ENCODE results near the gene PRKACB. TPM values are rescaled to one million over a fixed set of nuclear protein-coding genes. Genes with fewer than 3 reads are reported as not detected.
"Not testable (repeated sequence)": the region's sequence is repeated elsewhere in the genome, so short reads cannot be mapped to it uniquely, and the experiment has no call there.

The PRKACB gene
- polyA plus RNA-seq, 4 donors, result 51.1 to 68.6 (median 67.5) TPM

DNA sequence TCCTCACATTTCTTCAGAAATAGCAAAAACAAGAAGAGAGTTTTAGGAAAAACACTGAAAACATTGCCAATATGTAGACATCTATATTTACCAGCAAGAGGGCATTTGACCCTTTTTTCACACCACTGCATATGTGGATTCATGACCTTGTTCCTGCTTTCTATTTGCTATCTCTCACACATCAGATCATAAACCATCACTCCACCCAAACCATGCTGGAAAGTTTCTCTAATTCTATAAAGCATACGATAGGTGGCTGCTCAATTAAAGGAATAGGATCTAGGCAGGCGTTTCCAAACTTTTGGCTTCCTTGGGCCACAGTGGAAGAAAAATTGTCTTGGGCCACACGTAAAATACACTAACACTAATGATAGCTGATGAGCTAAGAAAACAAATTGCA is 121.8 kb downstream of the PRKACB start:
- DNase-seq (ENCODE audit: low read depth in 4 of 4, low spot score in 3 of 4), result no peak

DNA sequence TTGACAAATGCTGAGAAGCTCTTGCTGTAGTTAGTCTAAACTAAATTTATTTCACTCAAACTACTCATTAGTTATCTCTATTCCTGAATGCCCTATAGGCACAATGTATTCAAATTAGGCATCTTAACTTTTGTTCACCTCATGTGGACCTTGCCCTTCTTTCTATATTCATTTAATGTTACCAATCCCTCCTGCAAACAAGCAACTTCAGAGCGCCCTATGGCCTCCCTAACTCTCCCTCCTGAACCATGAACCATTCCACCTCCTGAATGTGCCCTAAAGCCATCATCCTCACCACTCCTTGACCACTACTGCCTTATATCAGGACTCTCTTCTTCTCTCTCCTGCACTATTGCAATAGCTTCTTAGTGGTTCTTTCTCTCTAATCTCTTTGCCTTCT is 122.7 kb downstream of the PRKACB start:
- no peak for DNase-seq (ENCODE audit: low read depth in 4 of 4, low spot score in 3 of 4)

DNA sequence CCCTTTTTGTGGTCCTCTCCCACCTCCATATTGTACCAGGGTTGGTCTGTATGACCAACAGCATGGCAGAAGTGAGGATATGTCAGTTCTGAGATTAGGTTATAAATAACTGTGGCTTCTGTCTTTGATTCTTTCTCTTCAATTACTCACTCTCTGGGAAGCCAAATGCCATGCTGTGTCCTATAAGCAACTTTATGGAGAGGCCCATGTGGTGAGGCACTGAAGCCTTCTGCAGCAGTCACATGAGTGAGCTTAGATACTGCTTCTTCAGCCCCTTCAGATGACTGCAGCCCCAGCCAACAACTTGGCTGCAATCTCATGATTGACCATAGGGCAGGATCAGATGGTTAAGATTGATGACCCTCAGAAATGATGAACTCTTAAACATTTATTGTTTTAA is 123.4 kb downstream of the PRKACB start:
- no peak for DNase-seq (ENCODE audit: low read depth in 4 of 4, low spot score in 3 of 4)

DNA sequence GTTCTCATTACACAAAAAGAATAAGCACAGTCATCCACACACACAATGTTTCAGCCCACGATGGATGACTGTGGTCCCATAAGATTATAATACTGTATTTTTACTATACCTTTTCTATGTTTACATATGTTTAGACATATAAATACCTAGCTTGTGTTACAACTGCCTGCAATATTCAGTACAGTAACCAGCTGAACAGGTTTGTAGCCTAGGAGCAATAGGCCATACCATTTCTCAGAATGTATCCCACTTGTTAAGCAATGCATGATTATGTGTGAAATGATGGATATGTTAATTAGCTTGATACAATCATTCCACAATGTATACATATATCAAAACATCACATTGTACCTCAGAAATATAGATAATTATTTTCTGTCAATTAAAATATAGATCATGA is 124.3 kb downstream of the PRKACB start:
- no peak for DNase-seq (ENCODE audit: low read depth in 4 of 4, low spot score in 3 of 4)

DNA sequence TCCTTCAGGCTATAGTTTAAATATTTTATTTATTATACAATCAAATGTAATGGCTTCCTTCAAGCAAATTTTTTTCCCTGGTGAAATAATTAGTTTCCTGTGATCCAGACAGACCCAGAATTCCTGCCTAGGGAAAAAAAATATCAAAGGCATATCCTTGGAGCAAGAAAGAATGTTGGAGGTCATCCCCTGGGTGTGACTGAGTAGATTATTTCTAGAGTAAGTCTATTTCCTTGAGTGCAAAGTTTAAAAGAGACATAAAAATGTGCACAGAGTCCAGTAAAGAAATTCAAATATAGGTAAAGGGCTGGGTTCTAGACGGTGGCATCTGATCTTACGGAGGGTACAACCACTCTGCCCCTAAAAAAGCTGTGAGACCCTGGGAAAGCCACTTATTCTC is 125.2 kb downstream of the PRKACB start:
- DNase-seq (ENCODE audit: low read depth in 4 of 4, low spot score in 3 of 4), result no peak

DNA sequence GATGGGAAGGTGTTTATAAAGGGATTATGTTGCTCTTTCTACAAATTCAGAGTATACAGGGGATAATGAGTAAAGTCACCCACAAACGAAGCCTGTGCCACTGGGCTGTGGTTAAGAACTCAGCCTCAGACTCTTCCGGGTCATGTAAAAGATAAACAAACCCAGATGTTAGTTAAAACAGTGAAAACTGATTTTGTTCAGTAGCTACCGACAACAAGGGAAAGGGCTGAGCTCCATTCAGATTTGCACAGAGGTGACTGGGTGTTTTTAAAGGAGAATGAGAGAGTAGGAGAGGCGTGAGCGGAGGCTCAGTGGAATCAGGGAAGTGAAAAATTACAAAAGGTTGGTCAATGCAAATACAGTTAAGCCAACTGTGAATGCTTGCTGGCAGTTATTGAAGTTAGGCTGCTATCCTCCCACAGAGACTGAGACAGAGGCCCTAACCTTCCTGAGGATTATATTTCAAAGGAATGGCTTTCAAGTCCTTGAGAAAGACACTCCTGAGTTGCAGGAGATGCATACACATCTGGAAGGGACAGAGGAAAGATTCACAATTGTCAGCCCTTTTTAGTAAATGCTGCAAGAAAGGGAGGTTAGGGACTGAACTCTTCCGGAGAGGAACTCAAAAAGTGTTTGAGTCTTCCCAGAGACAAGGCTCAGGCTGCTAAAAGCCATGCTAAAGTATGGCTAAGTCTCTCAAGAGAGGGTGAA is 127.5 kb downstream of the PRKACB start:
- peak in 3 of 4 donors; percentile 16 to 36 (median 20) for DNase-seq (ENCODE audit: low read depth in 4 of 4, low spot score in 3 of 4)

DNA sequence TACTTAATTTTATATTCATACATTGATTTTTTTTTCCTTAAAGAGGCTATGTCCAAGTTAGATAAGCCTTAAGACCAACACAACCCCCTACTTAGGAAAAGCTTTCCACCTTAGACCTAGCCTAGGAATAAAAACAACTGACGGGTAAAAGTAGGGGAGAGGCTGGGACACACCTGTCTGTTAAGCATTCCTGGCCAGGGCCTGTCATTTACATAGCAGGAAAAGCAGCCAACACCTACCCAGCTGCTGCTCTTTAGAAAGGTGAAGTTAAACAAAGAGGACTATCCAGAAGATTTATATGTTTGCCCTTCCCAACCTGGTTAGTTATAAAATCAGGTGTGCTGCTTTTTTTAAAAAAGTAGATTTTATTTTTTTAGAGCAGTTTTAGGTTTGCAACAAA is 128.3 kb downstream of the PRKACB start:
- DNase-seq (ENCODE audit: low read depth in 4 of 4, low spot score in 3 of 4), result no peak

DNA sequence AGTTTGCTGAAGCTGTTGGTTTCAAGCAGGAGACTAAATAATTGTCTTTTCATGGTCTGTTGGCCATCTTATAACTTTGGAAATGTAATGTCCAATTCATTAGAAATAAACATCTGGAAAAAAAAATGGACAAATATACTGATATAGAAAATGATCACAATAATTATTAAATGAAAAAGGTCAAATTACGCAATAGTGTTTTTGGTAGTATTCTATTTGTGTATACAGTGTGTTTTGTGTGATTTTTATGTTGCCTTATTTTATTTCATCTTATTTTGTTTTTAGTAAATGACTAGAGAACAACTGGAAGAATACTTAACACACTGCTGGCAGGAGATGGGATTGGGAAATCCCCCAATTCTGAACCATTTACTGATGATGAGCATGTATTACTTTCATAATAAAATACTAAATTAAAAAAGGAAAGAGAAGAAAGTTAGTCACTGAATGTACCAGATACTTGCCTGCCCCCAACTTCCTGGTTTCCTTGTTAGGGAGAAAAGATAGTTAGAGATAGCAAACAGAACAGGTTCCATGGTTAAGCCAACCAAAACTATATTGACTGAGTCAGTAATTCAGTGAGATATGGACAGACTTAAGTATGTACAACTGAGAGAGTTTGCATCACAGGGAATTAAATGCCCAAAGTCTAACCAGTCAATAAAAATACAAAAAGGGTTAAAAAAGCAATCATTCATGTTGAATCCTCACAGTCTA is 133.4 kb downstream of the PRKACB start:
- DNase-seq (ENCODE audit: low read depth in 4 of 4, low spot score in 3 of 4), result no peak

DNA sequence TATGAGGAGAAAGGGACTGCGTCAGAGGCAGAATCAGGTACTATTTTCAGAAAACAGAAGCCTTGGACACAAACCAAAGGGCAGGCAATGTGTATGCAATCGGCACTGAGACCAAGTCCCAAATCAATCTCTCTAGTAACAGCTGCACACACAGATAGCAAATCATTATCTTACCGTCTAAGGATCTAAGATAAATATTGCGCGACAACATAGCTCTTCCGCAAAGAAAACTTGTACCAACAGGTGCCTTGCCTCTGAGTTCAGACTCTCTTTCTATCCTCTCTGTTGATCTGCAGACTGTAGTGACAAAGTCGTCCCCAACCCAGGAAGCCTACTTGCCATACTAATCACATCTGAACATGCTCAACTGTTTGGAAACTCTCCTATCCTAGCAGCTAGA is 134.8 kb downstream of the PRKACB start:
- DNase-seq (ENCODE audit: low read depth in 4 of 4, low spot score in 3 of 4), result no peak

DNA sequence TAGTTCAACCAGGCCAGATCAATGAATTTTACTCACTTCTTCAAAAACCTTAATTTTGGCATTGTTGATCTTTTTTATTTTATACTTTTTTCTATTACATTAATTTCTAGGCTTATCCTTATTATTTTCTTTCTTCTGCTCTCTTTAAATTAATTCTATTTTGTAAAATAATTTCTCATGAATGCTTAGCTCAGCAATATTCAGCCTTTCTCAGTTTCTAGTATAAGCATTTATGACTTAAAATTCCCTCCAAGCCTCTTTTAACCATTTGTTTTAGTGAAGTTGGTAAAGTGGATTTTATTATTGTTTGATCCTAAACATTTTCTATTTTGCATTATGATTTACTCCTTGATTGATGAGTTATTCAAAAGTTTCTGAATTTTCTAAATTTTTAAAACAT is 136.8 kb downstream of the PRKACB start:
- DNase-seq (ENCODE audit: low read depth in 4 of 4, low spot score in 3 of 4), result no peak

DNA sequence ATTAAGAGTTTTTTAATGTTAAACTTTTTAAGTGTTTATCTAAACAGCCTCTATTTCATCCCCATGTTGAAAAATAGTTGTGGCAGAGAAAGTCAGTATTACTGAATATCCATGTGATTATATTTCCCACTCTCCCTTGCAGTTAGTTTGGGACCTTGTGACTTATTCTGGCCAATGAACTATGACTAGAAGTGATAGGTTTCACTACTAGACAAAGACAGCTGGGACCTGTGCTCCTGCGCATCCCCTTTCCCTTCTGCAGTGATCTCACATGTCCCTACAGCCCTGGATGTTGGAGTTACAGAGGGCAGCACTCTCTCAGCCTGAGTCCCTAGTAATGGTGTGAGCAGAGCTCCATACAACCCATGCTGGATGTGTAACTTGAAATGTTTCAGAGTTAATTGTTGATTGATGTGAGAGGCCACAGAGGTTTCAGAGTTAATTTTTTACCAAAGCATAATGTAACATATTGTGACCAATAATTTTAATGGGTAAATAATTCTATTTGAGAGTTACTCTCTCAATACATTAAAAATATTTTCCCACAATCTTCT is 138.8 kb downstream of the PRKACB start:
- no peak for DNase-seq (ENCODE audit: low read depth in 4 of 4, low spot score in 3 of 4)

DNA sequence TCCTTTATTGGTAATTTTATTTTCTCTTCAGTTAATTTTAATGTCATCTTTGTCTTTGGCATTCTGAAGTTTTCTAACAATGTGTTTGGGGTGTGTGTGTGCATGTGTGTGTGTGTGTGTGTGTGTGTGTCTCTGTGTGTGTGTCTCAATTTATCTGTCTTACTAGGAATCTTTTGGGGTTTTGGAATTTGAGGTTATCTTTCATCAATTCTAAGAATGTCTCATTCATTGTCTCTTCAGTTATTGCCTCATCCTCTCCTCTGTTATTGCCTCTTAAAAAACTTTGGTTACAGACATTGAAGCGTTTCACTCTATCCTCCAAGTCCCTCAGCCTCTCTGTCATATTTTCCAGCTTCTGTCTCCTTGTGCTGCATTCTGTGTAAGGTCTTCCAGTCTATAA is 139.3 kb downstream of the PRKACB start:
- no peak for DNase-seq (ENCODE audit: low read depth in 4 of 4, low spot score in 3 of 4)

DNA sequence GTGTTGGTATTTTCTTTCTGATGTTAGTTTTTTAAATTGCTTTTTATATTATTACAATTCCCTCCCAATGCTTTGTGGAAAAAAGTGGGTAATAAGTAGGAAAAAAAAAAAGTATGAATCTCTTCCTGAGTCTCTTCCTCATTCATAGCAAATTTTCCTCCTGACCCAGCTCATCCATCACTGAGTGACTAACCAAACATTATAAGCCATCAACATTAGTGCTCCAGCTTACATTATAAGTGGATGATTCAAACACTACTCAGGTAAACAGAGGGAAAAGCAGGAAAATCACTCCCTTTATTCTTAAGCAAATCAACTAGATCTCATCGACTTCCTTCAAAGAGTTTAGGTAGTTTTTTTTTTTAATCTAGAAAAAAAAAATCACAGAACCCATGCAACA is 142.0 kb downstream of the PRKACB start:
- no peak for DNase-seq (ENCODE audit: low read depth in 4 of 4, low spot score in 3 of 4)

DNA sequence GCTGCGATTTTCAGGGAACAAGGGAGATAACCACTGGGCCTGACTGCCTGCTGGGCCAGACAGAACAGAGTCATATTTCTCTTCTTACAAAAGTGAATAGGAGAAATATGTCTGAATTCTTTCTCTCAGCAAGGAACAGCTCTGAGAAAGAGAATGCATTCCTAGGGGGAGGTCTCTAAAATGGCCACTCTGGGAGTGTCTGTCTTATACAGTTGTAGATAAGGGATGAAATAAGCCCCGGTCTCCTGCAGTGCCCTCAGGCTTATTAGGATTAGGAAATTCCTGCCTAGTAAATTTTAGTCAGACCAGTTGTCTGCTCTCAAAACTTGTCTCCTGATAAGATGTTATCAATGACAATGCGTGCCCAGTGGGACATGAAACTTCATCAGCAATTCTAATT is 143.3 kb downstream of the PRKACB start:
- not testable (repeated sequence) for DNase-seq (ENCODE audit: low read depth in 4 of 4, low spot score in 3 of 4)

Other genes starting within 250 kb of the PRKACB start
- 1 to 10 TPM; 2.8 to 4.4 (median 3.6) TPM for gene TTLL7, start 145.1 kb upstream of the PRKACB start, polyA plus RNA-seq (ENCODE audit: insufficient read length in 4 of 4)
- 1 to 10 TPM; 6.0 to 8.1 (median 6.7) TPM for gene SAMD13, start 157.4 kb downstream of the PRKACB start, polyA plus RNA-seq (ENCODE audit: insufficient read length in 4 of 4)